HG02840 (cell line): ENCODE data around the gene OR14A16.

ENCODE experiments used
- ATAC-seq: cut with Tn5 transposase; IDR thresholded peaks from one replicate; pipeline ENCODE4 v1.9.1; 2021; ENCODE audit warnings: mild to moderate bottlenecking, moderate library complexity, moderate number of reproducible peaks; ENCODE audit not compliant: unreplicated experiment, low FRiP score

Gene OR14A16

GRCh38 chr1:247797518-247797917 lies 26.4 kb downstream of the OR14A16 start:
- ATAC-seq, result no peak

GRCh38 chr1:247769603-247770002 lies 54.3 kb downstream of the OR14A16 start:
- no peak for ATAC-seq
